HG03558 (cell line): ENCODE measurements around the gene RFTN1.

Experiments used
- ATAC-seq: cut with Tn5 transposase; IDR thresholded peaks from one replicate; pipeline ENCODE4 v1.9.1; 2021; ENCODE audit warnings: moderate number of reproducible peaks; ENCODE audit not compliant: unreplicated experiment; ENCODE audit errors: extremely low read depth

Gene RFTN1

GRCh38 chr3:16488637-16489036 lies 24.9 kb downstream of the RFTN1 start:
- no peak for ATAC-seq

GRCh38 chr3:16487511-16488175 lies 25.9 kb downstream of the RFTN1 start:
- ATAC-seq, result no peak

DNA sequence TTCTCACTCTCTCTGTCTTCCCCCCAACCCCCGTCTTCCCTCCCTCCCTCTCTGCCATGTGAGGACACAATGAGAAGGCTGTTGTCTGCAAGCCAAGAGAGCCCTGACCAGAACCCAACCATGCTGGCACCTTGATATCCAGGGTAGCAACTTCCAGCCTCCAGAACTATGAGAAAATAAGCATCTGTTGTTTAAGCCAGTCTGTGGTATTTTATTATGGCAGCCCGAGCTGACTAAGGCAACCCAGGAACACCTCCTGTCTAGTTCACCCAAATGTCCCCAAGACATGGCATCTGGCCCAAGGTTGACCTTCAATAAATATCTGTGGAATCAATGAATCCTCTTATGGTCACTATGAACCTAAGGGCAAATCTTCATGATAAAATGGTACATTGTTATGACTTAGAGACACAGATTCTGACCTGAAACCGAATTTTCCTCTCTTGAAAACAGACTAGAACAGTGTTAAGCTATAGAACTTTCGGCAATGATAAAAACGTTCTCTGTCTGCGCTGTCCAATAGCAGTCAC lies 26.5 kb downstream of the RFTN1 start:
- ATAC-seq, result no peak

- no peak for ATAC-seq
Observed at GRCh38 chr3:16486201-16486600, 27.3 kb downstream of the RFTN1 start.

- no peak for ATAC-seq
Observed at GRCh38 chr3:16485395-16485992, 28.0 kb downstream of the RFTN1 start.

GRCh38 chr3:16484984-16485383 lies 28.5 kb downstream of the RFTN1 start:
- no peak for ATAC-seq

GRCh38 chr3:16484216-16484615 lies 29.3 kb downstream of the RFTN1 start:
- no peak for ATAC-seq

- ATAC-seq, result no peak
Observed at GRCh38 chr3:16482770-16483531, 30.5 kb downstream of the RFTN1 start.

- no peak for ATAC-seq
Observed at GRCh38 chr3:16482194-16482769, 31.2 kb downstream of the RFTN1 start.

- ATAC-seq, result no peak
Observed at GRCh38 chr3:16481546-16481897, 32.0 kb downstream of the RFTN1 start.

DNA sequence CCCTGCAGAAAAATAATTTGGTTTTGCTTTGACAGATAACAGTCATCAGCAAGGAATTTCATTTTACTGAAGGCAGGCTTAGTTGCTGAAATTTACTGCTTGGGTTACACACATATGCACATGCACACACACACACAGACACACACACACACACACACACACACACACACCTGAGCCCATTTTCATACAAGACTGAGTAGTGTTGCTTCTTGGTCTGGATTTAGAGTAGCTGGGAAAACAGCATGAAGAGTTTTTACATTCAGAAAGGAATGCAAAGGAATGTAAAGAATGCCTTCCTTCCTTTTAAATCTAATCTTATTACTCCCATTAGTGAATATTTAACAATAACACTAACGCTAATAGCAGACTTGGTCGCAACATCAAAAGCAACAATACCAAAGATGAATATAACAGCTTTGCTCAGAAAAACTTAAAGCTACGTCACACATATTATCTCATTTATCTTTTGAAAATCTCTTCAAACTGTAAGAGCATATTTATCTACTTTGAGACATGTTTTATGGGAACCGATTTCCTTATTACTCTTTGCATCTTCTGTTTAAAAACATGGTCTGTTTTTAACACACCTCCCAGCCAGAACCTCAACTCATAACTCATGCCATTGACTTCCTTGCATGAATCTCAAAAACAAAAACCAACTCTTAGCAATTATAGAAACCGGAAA lies 32.5 kb downstream of the RFTN1 start:
- no peak for ATAC-seq

DNA sequence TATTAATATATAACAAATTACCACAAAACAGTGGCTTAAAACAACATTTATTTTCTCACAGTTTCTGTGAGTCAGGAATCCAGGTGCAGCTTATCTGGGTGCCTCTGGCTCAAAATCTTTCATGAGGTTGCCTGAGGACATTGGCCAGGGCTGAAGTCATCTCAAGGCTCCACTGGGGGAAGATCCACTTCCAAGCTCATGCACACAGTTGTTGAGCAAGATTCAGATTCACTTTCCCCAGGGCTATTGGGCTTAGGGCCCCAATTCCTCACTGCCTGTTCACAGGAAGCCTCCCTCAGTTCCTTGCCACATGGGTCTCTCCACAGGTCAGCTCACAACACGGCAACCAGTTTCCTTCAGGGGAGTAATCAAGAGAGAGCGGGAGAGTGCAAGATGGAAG lies 35.0 kb downstream of the RFTN1 start:
- ATAC-seq, result no peak

GRCh38 chr3:16477521-16477920 lies 36.0 kb downstream of the RFTN1 start:
- ATAC-seq, result no peak

DNA sequence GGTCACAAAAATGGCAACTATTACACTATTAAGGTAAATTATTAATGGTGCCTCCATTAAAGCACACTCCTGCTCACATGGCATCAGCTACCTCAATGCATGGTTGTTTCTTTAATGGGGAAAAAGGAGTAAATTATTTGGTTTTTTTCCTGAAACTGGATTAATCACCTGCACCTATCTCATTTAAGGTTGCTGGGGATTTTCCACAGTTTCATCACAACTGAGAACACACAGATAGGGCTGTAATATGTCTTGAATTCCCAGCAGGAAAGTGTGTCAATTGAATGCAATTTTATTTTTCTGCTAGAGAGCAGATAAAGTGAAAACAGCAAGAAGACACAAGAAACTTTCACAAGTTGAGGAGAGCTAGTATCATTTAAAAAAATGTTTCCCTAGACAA lies 36.4 kb downstream of the RFTN1 start:
- no peak for ATAC-seq

GRCh38 chr3:16476636-16477035 lies 36.9 kb downstream of the RFTN1 start:
- ATAC-seq, result peak; percentile 44

DNA sequence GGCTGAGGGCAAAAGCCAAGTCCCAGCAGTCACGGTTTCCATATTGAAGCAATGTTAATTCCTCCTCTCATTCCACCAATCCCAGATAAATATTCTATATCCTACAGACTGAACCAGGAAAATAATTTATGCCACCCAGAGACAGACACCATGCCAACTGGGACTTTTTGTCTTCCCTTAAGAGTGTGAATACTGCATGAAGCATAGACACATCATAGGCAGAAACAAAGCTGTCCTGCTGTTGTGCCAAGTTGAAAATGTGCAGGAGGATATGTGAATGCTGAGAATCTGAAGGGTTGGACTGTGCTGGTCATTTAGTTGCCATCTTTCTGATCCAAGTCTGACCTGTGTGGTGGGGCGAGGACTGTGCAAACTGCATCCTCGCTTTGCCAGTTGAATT lies 37.7 kb downstream of the RFTN1 start:
- no peak for ATAC-seq

DNA sequence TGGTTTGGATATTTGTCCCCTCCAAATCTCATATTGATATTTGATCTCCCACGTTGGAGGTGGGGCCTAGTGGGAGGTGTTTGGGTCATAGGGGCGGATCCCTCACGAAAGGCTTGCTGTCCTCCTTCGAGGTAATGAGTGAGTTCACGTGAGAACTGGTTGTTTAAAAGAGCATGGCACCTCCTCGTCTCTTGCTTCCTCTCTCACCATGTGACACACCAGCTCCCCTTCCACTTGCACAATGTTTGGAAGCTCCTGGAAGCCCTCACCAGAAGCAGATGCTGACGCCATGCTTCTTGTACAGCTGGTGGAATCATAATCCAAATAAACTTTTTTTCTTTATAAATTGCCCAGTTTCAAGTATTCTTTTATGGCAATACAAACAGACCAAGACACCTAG lies 38.6 kb downstream of the RFTN1 start:
- no peak for ATAC-seq

DNA sequence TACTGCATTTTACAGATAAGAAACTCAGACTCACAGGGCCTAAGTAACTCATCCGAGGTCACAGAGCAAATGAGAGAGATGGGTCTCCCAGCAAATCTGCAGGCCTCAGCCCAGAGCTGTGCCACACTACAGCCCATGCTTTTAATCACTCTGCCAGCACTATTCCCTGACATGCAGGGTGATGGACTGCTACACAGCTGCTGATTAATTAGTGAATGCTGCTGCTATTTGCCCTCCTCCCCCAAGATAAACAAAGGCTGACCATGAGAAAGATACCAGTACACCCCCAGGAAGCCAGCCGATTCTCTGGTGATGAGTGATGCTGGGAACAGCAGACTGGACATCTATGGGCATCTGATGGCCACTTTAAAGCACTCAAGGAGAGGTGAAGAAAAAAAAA lies 39.3 kb downstream of the RFTN1 start:
- no peak for ATAC-seq

GRCh38 chr3:16472593-16472992 lies 40.9 kb downstream of the RFTN1 start:
- no peak for ATAC-seq

GRCh38 chr3:16471897-16472296 lies 41.6 kb downstream of the RFTN1 start:
- ATAC-seq, result no peak

GRCh38 chr3:16470590-16470989 lies 42.9 kb downstream of the RFTN1 start:
- ATAC-seq, result no peak
